Urinary bladder (tissue), 4 donors: ENCODE measurements around the gene GPX5. TPM values are rescaled to one million over a fixed set of nuclear protein-coding genes. Genes with fewer than 3 reads are reported as not detected.
"Not testable (repeated sequence)": the region's sequence is repeated elsewhere in the genome, so short reads cannot be mapped to it uniquely, and the experiment has no call there.

ENCODE experiments used
- DNase-seq: peaks from one replicate; pipeline ENCODE4 v3.0.0-alpha.2; 2015; ENCODE audit errors: extremely low spot score
- H3K27ac ChIP-seq: one replicate; pipeline ENCODE4 v1.5.1; 2013; ENCODE audit warnings: low read depth, mild to moderate bottlenecking, moderate library complexity
- H3K36me3 ChIP-seq: one replicate; pipeline ENCODE4 v1.6.1; 2013; ENCODE audit warnings: mild to moderate bottlenecking, moderate library complexity; ENCODE audit not compliant: insufficient read depth
- H3K4me1 ChIP-seq: one replicate; pipeline ENCODE4 v1.6.1; 2013; ENCODE audit warnings: mild to moderate bottlenecking, moderate library complexity; ENCODE audit not compliant: insufficient read depth
- H3K4me3 ChIP-seq: one replicate; pipeline ENCODE4 v1.5.1; 2013; ENCODE audit warnings: low read depth, low read length
- WGBS: extraction: QIAGEN DNeasy Blood & Tissue Kit; methylation state at CpG from one replicate; pipeline ENCODE4 v1.1.7; 2013; 5-methylcytosine and 5-hydroxymethylcytosine counted together
- polyA plus RNA-seq: library from polyadenylated mRNA; stranded (reverse); fragments of 200-250 nt; gene quantifications from one replicate; pipeline ENCODE4 v1.2.3, GENCODE V29; 2013
- total RNA-seq: library from RNA; depleted of rRNA; stranded (reverse); fragments of >200 nt; gene quantifications from one replicate; pipeline ENCODE4 v1.2.3, GENCODE V29; 2014
- donor health status: healthy with polysubstance abuse.
- donor health status: healthy.

GPX5 gene
- total and polyA plus RNA-seq, 2 donors, result not detected

GRCh38 chr6:28531479-28532128 is 5.9 kb downstream of the GPX5 start:
- 60% methylated on average over 7 of the region's 7 CpGs for WGBS
- Histone ChIP-seq H3K27ac (no peak overlapping the region), H3K36me3 (no peaks in the 10 kb centered on the region), H3K4me3 (no peak overlapping the region), H3K4me1 (no peaks in the 10 kb centered on the region)
- no peak for DNase-seq

DNA sequence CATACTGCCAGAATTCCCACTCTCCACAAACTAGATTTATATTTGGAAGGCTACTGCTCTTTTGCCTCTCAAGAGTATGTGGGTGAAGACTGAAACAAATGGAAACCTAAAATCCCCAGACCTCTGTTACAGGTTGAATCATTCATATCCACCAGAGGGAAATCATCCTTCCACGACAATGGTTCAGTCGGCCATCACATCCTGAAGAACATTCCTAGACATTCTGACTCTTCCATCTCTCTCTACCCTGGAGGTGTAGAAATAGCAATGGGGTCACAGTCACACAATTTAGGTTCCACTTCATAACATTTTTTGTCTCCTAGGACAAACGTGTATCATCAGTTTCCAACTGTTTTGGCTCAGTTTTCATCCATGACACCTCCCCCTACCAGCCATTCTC is 8.6 kb downstream of the GPX5 start:
- Histone ChIP-seq H3K36me3 (no peaks in the 10 kb centered on the region), H3K27ac (no peak overlapping the region), H3K4me1 (no peaks in the 10 kb centered on the region), H3K4me3 (no peak overlapping the region)
- no peak for DNase-seq
- 64% methylated on average over 3 of the region's 3 CpGs for WGBS

DNA sequence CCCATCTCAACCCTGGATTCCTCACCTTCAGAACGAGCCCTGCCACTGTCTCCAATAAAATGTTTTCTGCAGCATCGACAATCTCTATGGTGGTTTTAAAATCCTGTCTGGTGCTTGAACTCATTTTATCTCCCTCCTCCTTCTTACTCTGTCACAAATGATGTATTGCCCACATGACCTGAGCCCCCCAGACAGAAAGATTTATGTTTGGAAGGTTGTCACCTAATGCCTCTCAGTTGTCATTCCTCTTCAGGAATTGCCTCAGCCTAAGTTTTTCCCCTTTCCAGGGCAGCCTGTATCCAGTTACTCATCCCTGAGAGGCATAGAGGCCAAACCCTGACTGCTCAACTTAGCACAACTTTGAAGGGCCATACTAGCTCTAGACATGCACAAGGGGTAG is 9.2 kb downstream of the GPX5 start:
- no peak for DNase-seq
- Histone ChIP-seq H3K27ac (no peak overlapping the region), H3K4me3 (no peak overlapping the region), H3K36me3 (no peaks in the 10 kb centered on the region), H3K4me1 (no peaks in the 10 kb centered on the region)
- WGBS, result 25% methylated on average over 2 of the region's 2 CpGs

DNA sequence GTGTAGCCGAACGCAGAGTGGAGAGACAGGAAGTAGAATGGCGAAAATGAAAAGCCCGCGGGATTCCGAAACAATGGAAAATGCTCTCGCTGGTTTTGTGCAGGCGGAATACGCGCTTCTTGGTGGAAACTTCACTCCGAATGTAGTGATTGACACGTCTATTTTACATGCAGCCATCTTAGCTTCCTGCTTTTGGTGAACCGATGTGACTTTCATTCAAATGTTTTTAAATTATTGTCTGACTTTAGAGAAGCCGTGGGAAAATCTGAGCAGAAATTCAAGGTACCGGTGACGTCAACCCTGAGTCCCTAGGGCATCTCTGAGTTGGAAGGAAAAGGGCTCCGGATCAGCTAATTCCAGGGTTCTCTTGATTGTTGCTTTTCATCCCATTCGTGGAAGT is 11.4 kb downstream of the GPX5 start:
- Histone ChIP-seq H3K27ac (no peak overlapping the region), H3K4me1 (no peaks in the 10 kb centered on the region), H3K4me3 (no peak overlapping the region), H3K36me3 (no peaks in the 10 kb centered on the region)
- WGBS, result 8% methylated on average over 18 of the region's 18 CpGs
- no peak for DNase-seq

DNA sequence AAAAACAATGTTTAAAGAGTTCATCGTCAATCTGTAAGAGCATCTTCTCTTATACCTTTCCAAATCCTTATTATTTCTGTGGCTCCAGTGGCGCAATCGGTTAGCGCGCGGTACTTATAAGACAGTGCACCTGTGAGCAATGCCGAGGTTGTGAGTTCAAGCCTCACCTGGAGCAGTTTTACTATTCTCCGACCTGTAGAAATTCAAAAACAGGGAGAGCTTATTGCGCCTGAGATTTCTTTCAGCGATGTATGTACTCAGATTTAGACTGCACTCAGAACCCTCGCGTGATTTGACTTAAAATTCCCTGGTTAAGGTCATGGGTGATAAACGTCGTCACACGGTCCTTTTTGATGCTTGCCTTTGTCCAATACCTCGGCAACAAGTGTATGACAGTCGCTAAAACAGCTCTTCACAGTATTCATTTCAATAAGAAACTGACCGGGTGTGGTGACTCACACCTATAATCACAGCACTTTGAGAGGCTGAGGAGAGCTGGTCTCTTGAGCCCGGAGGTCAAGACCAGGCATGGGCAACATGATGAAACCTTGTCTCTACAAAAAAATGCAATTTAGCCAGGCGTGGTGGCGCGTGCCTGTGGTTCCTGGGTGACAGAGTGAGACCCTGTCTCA is 11.9 kb downstream of the GPX5 start:
- Histone ChIP-seq H3K4me1 (no peaks in the 10 kb centered on the region), H3K4me3 (no peak overlapping the region), H3K27ac (no peak overlapping the region), H3K36me3 (no peaks in the 10 kb centered on the region)
- WGBS, result 34% methylated on average over 22 of the region's 22 CpGs
- no peak for DNase-seq

DNA sequence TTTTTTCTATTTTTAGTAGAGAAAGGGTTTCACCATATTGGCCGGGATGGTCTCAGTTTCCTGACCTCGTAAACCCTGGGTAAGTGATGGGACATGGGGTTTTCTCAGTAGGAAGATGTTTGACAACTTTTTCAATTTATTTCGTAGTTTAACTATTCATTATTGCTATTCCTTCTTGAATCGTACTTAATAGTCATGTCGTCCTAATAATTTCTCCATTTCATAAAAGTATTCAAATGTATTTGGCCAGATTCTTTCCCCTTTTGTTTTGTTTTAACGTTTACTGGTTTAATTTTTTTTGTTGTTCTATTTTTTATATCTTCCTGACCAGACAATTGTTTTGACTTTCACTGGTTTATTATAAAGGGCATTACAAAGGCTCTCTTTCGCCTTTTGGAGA is 16.3 kb downstream of the GPX5 start:
- no peak overlapping the region for H3K27ac ChIP-seq
- no peak for DNase-seq
- 51% methylated on average over 7 of the region's 7 CpGs for WGBS
- H3K4me1 ChIP-seq, result no peaks in the 10 kb centered on the region
- H3K36me3 ChIP-seq, result no peaks in the 10 kb centered on the region
- no peak overlapping the region for H3K4me3 ChIP-seq

DNA sequence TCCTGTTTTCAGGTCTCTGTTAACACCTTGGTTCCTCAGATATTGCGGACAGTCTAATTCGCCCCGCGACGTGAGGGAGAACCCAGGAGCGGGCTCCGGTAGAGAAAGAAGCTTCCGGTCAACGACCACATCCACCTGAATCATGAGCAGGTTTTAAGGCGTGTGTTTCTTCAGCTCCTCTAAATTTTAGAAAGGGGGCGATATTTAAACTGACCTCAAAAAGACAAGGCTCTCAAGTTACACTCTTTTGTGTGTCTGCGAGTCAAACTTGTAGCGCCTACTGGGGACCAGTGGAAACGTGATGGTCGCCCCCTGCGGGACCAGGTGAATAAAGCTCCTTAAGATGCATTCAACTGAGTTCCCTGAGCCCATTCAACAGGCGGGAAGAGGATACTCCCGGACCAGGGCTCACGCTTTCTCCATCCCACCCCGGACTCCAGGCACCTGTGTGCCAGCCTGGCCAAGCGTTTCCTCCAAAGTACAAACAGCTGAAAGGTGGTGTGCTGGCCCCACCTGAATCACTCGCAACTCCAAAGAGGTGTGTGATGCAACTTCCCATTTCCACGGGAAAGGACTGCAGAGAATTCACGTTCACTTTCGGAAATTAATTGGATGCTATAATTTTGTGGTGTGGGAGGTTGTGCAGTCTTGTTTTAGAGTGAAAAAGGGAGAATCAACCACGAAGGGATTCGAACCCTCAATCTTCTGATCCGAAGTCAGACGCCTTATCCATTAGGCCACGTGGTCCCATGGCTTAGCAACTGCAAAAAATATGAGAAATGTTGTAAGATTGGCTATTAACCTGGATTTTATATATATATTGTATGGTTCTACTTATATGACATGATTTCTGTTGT is 17.0 kb downstream of the GPX5 start:
- H3K27ac ChIP-seq, result no peak overlapping the region

GRCh38 chr6:28543651-28544610 is 18.2 kb downstream of the GPX5 start:
- Histone ChIP-seq H3K36me3 (no peaks in the 10 kb centered on the region), H3K4me3 (no peak overlapping the region)
- WGBS, result 10% methylated on average over 31 of the region's 31 CpGs

More for the DNA sequence above, 17.0 kb downstream of the GPX5 start:
- H3K36me3 ChIP-seq, result no peaks in the 10 kb centered on the region
- no peaks in the 10 kb centered on the region for H3K4me1 ChIP-seq
- 2% methylated on average over 30 of the region's 30 CpGs for WGBS
- H3K4me3 ChIP-seq, result no peak overlapping the region
- DNase-seq, result peak; percentile 83

DNA sequence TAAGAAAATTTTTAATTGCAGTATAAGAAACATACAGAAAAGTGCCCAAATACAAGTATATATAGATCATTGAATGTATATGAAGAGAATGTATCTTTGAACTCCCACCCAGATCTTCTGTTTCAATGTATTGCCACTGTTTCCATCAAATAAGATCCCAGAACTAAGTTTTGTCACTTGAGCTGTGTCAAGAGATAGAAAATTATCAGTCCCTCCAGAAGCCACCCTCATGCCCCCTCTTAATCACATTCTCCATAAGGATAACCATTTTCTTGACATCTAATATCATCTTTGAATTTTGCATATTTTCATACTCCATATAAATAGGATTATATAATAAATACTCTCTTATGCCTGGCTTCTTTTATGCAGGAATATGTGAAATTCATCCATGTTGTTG is 20.3 kb downstream of the GPX5 start:
- Histone ChIP-seq H3K27ac (no peak overlapping the region), H3K4me3 (no peak overlapping the region), H3K4me1 (no peaks in the 10 kb centered on the region), H3K36me3 (no peaks in the 10 kb centered on the region)
- DNase-seq, result no peak

More at GRCh38 chr6:28543651-28544610, 18.2 kb downstream of the GPX5 start:
- peak; percentile 33 for DNase-seq
- H3K27ac ChIP-seq, result no peak overlapping the region
- H3K4me1 ChIP-seq, result no peaks in the 10 kb centered on the region

GRCh38 chr6:28547003-28547402 is 21.3 kb downstream of the GPX5 start:
- WGBS, result 72% methylated on average over 3 of the region's 3 CpGs
- not testable (repeated sequence) for DNase-seq, H3K27ac ChIP-seq, H3K36me3 ChIP-seq, H3K4me1 ChIP-seq, H3K4me3 ChIP-seq

DNA sequence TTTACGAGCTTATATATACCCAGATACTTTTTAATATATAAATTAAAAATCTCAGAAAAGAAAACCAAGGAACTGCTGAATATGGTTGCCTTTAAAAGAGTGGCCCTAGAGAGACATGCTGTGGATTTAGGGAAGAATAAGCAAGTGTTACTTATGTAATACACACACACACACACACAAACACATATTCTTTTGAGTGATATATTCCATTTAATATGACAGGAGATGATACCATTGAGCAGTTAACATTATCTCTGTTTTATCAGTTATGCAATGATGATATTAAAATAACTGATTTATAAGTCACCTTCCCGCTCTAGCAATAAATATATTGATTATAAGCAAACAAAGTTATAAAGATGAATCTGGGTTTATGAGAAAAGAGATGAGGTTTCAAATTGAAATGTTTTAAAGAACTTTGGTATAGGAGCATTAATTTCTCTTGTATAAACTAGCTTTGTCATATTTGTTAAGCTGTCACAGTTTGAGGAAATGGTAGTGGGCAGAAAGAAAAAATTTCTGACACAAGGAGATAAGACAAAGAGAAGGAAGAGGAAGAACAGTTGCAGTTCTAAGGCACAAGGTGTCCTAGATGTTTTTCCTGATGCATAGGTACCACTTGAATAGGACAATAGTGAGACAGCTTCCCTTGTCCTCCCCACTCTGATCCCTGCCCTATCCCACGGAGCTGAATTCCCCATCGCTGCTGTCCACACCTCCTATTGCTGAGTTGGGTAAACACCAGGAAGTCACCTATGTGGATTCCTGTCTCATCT is 26.4 kb downstream of the GPX5 start:
- Histone ChIP-seq H3K36me3 (no peaks in the 10 kb centered on the region), H3K27ac (no peak overlapping the region), H3K4me3 (no peak overlapping the region), H3K4me1 (no peaks in the 10 kb centered on the region)
- WGBS, result 59% methylated on average over 4 of the region's 4 CpGs
- no peak for DNase-seq

GRCh38 chr6:28553384-28553985 is 27.8 kb downstream of the GPX5 start:
- Histone ChIP-seq H3K4me1 (no peaks in the 10 kb centered on the region), H3K27ac (no peak overlapping the region), H3K4me3 (no peak overlapping the region), H3K36me3 (no peaks in the 10 kb centered on the region)
- DNase-seq, result no peak
- 41% methylated on average over 8 of the region's 8 CpGs for WGBS
